ENCODE results near the gene MAP2K1. TPM values are rescaled to one million over a fixed set of nuclear protein-coding genes. Genes with fewer than 3 reads are reported as not detected.

MAP2K1 gene
- total RNA-seq, 3 donors from 2014 or later: 71.8 to 77.6 (median 75.3) TPM

DNA sequence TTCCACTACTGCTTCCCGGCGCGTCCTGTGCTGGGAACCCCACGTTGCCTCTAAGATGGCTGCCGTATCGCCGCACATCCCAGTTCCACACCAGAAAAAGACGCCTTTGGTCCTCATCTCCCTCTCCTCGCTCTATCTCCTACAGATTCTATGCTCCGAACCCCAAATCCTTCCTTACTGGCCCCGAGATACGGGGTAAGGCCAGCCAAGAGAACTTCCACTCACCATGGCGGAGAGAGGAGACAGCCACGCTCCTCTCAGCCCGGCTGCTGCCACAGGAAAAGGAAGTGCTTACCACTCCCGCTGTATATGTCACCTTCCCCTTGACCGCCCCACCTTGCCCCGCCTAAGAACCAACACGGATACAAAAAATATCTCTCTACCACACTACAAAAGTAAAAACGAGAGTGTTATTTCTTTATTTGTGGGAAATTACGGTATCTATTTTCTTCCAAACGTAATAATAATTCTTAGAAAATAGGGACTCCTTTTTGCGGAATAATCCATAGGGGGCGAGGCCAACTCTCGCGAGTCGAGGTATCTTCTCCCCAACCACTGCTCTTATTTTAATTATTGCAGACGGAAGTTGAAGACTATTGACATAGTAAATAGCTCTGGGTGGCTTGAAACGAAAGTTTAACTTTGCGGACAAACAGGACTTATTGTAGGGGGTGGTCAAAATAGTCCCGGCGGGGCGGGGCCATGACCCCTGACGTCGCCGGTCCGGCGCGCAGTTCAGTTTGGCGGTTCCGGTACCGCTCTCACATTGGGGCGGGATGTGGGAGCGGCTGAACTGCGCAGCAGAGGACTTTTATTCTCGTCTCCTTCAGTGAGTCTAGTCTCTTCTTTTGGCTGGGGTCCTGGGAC is 118.1 kb downstream of the MAP2K1 start, which contains the start of the genes RPL4 and ZWILCH:
Gene RPL4 (minus strand): TSS at position 293 of the 867 bp plus-strand sequence. CDS start 65 bp downstream, at position 228.
Gene ZWILCH (plus strand): TSS at position 764 of the 867 bp plus-strand sequence. CDS start 13 bp downstream, at position 777.
- H3K9me3 Mint-ChIP-seq: no peaks in the 10 kb centered on the region
- H3K27me3 Mint-ChIP-seq (ENCODE audit: low read depth): no peaks in the 10 kb centered on the region
- H3K36me3 Mint-ChIP-seq (ENCODE audit: insufficient read depth): peaks cover 45% of the 10 kb centered on the region
- peak within 1 kb of the TSS; percentile 93 for H3K4me3 Mint-ChIP-seq
- DNase-seq (peak; percentile 69), ATAC-seq (peak; percentile 86 to 88)
- peaks cover 39% of the 10 kb centered on the region for H3K4me1 Mint-ChIP-seq (ENCODE audit: low read depth)

DNA sequence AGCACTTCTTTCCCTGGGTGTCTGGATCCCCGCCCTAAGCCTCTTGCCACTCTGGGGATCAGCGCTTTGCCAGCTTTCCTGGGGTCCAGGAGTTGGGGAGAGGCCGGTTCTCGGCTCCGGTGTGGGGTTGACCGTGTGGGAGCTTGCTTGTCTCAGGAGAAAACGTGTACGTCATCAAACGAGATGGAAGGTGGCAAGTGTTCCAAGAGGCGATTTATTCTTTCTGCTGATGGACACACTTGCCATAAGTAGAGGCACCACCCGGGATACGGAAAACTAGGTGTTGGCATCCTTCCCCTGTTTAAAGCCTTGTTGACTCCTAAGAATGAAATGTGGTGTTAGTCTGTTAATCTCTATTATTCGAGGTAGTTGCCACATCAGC is 118.7 kb downstream of the MAP2K1 start:
- DNase-seq (no peak), ATAC-seq (peak; percentile 9 to 16)
- Mint-ChIP-seq H3K4me3 (peak overlapping the region; percentile 93), H3K9me3 (no peaks in the 10 kb centered on the region), H3K27me3 (ENCODE audit: low read depth) (no peaks in the 10 kb centered on the region), H3K36me3 (ENCODE audit: insufficient read depth) (peaks cover 39% of the 10 kb centered on the region), H3K4me1 (ENCODE audit: low read depth) (peaks cover 33% of the 10 kb centered on the region)

DNA sequence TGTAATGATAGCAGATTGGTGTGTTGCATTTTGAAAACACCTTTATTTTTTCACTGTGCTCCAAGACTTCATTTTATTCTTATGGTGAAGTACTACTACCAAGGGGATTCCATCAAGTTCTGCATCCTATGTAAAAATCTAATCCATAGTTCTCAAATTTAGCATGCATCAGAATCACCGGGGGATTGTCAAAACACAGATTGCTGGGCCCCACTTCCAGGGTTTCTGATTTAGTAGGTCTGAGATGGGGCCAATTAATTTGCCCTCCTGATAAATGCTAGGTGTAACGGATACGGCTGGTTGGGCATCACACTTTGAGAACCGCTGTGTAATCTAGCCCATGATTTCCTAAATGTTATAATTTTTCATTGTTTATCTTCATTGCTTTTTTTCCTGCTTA is 119.1 kb downstream of the MAP2K1 start:
- ATAC-seq (no peak), DNase-seq (no peak)
- Mint-ChIP-seq H3K27me3 (ENCODE audit: low read depth) (no peaks in the 10 kb centered on the region), H3K36me3 (ENCODE audit: insufficient read depth) (peaks cover 35% of the 10 kb centered on the region), H3K4me1 (ENCODE audit: low read depth) (peaks cover 29% of the 10 kb centered on the region), H3K4me3 (peak overlapping the region; percentile 93), H3K9me3 (no peaks in the 10 kb centered on the region)

DNA sequence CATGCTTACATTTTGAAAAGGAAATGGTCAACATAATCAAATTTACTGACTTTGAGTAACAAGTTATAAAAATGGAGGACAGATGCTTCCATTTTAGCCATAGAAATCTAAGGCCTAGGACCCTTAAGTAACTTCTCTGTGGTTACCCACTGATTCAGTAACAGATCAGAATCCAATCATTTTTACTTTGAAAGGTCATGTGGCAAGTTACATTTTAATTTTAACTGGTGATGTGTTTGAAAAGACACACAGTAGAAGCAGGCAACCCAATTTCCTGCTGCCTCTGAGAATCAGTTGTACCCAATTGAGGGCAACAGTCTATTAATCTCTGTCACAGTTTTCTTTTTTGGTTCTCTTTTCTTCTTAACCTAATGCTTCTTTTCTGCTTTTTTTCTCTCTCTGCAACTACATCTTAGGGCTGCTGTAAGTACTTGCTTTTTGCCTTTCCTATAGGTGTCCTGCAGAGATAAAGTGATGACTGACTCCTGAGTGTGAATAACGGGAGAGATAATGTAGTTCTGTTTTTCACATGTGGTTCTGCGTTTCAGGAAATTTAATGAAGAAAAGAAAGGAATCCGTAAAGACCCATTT is 121.7 kb downstream of the MAP2K1 start:
- no peak overlapping the region for H3K4me3 Mint-ChIP-seq
- DNase-seq (no peak), ATAC-seq (no peak)
- H3K9me3 Mint-ChIP-seq: no peaks in the 10 kb centered on the region
- H3K4me1 Mint-ChIP-seq (ENCODE audit: low read depth): peaks cover 11% of the 10 kb centered on the region
- no peaks in the 10 kb centered on the region for H3K27me3 Mint-ChIP-seq (ENCODE audit: low read depth)
- peaks cover 10% of the 10 kb centered on the region for H3K36me3 Mint-ChIP-seq (ENCODE audit: insufficient read depth)

DNA sequence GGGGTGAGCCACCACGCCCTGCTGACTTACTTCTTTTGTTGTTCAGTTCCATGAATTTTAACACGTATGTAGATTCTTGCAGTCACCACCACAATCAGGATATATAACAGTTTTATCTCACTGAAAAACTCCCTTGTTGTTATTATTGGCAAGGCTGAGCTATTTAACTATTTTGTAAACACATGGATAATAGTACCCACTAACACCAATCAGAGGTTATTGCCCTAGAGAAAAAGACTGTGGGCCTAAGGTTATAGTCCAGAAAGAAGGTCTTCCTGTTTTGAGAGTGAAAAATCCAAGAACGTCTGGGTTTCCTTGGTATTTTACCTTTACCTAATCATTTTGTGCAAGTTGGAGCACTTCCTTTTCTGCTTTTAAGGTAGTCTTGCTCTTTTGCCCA is 127.9 kb downstream of the MAP2K1 start:
- DNase-seq (no peak), ATAC-seq (no peak)
- no peaks in the 10 kb centered on the region for H3K9me3 Mint-ChIP-seq
- no peaks in the 10 kb centered on the region for H3K27me3 Mint-ChIP-seq (ENCODE audit: low read depth)
- no peaks in the 10 kb centered on the region for H3K4me1 Mint-ChIP-seq (ENCODE audit: low read depth)
- peaks cover 17% of the 10 kb centered on the region for H3K36me3 Mint-ChIP-seq (ENCODE audit: insufficient read depth)
- no peak overlapping the region for H3K4me3 Mint-ChIP-seq

DNA sequence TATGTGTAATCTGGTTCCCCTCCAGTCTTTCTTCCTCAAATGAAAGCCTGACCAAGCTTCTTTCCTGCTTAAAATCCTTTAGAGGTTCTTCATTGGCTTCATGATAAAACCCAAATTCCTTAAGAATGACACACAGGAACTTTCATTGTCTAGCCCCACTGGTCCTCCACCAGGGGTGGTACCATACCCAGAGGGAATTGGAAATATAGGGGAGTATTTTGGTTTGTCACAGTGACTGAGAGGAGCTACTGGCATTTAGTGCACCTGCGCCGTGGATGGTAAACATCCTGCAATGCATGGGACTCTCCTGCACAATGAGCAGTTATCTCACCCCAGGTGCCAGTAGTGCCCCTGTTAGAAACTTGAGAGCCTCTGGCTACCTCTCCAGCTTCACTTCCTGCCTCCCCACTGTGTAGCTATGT is 129.2 kb downstream of the MAP2K1 start:
- no peaks in the 10 kb centered on the region for H3K9me3 Mint-ChIP-seq
- H3K27me3 Mint-ChIP-seq (ENCODE audit: low read depth): no peaks in the 10 kb centered on the region
- H3K36me3 Mint-ChIP-seq (ENCODE audit: insufficient read depth): peaks cover 18% of the 10 kb centered on the region
- no peak overlapping the region for H3K4me3 Mint-ChIP-seq
- DNase-seq (no peak), ATAC-seq (no peak)
- H3K4me1 Mint-ChIP-seq (ENCODE audit: low read depth): no peaks in the 10 kb centered on the region

DNA sequence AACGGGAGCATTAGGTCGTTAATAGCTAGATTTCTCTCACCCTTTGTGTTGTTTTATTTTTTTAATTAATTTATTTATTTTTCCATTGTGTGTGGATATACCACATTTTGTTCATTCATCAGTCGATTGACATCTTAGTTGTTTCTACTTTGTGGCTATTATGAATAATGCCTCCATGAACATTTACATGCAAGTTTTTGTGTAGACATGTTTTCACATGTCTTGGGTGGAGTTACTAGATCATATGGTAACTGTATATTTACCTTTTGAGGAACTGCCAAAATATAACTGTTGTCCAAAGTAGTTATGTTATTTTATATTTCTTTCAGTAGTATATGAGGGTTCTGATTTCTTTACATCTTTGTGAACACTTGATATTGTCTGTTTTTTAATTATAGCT is 137.2 kb downstream of the MAP2K1 start:
- Mint-ChIP-seq H3K4me3 (no peak overlapping the region), H3K27me3 (ENCODE audit: low read depth) (no peaks in the 10 kb centered on the region), H3K4me1 (ENCODE audit: low read depth) (no peaks in the 10 kb centered on the region), H3K9me3 (no peaks in the 10 kb centered on the region), H3K36me3 (ENCODE audit: insufficient read depth) (peaks cover 39% of the 10 kb centered on the region)
- DNase-seq (no peak), ATAC-seq (no peak)

DNA sequence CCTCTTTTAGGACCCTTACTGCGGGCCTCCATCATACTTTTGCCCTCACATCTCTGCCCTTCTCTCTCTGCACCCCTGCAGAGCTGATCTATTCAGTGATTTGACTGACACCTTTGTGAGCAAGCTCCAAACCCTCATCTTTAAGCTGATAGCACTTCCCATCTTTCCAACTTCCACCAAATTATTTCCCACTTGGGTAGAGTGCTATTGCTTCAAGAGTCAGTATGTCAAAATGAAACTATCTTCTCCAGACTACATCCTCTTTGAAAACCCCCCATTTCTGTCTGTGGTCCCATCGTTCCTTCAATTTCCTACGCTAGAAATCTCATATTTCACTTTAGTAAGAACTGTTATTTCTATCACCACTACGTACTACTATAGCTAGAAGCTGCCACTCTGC is 138.1 kb downstream of the MAP2K1 start:
- H3K4me1 Mint-ChIP-seq (ENCODE audit: low read depth): no peaks in the 10 kb centered on the region
- DNase-seq: no peak
- H3K4me3 Mint-ChIP-seq: no peak overlapping the region

DNA sequence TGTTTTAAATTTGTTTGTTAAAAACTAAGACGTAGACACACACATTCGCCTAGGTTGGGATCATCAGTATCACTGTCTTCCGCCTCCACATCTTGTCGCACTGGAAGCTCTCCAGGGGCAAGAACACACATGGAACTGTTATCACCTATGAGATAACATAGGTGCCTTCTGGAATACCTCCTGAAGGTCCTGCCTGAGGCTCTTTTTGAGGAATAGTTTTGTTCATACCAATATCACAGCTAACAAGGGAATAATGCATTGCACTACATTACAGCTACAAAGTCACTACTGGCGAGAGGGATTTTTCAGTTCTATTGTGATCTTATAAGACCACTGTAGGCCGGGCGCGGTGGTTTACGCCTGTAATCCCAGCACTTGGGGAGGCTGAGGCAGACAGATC is 148.3 kb downstream of the MAP2K1 start:
- peaks cover 26% of the 10 kb centered on the region for H3K36me3 Mint-ChIP-seq (ENCODE audit: insufficient read depth)
- H3K4me3 Mint-ChIP-seq: no peak overlapping the region
- H3K9me3 Mint-ChIP-seq: no peaks in the 10 kb centered on the region
- no peaks in the 10 kb centered on the region for H3K27me3 Mint-ChIP-seq (ENCODE audit: low read depth)
- DNase-seq: no peak
- no peaks in the 10 kb centered on the region for H3K4me1 Mint-ChIP-seq (ENCODE audit: low read depth)
- no peak for ATAC-seq

More for the DNA sequence above, 138.1 kb downstream of the MAP2K1 start:
- no peaks in the 10 kb centered on the region for H3K27me3 Mint-ChIP-seq (ENCODE audit: low read depth)
- H3K36me3 Mint-ChIP-seq (ENCODE audit: insufficient read depth): peaks cover 45% of the 10 kb centered on the region
- ATAC-seq: no peak
- H3K9me3 Mint-ChIP-seq: no peaks in the 10 kb centered on the region

Other genes with a start within 250 kb of the MAP2K1 start
- gene MEGF11, start 133.2 kb upstream of the MAP2K1 start, total RNA-seq: not detected
- gene DIS3L, start 93.3 kb upstream of the MAP2K1 start, total RNA-seq: 10 to 100 TPM; 22.7 to 32.1 (median 26.3) TPM
- gene TIPIN, start 30.2 kb upstream of the MAP2K1 start, total RNA-seq: 10 to 100 TPM; 63.8 to 79.6 (median 69.3) TPM
- gene SNAPC5, start 110.8 kb downstream of the MAP2K1 start, total RNA-seq: 10 to 100 TPM; 45.2 to 59.9 (median 53.3) TPM
- 1,000 to 10,000 TPM; 4,816 to 5,229 (median 5,007) TPM for gene RPL4, start 117.9 kb downstream of the MAP2K1 start, total RNA-seq
- gene ZWILCH, start 118.4 kb downstream of the MAP2K1 start, total RNA-seq: 10 to 100 TPM; 32.5 to 35.0 (median 32.8) TPM
- not detected for gene LCTL, start 179.1 kb downstream of the MAP2K1 start, total RNA-seq

All from activated T-cell treated with anti-CD3 and anti-CD28 coated beads, Interleukin-2, amount 50 U/mL, for 4 hours (primary cell).